Right atrium auricular region (tissue), 2 donors: Measurements from ENCODE around the gene IFRD1. TPM values are rescaled to one million over a fixed set of nuclear protein-coding genes. Genes with fewer than 3 reads are reported as not detected.

Experiments
- DNase-seq: peaks from one replicate; pipeline ENCODE4 v3.0.0-alpha.2; 2019; ENCODE audit warnings: low spot score
- H3K27ac ChIP-seq, 2 donors: fragments of 200-600 bp; sonication (generic); 1 replicate in 1 of 2; 2 replicates in 1 of 2; pipeline ENCODE4 v1.5.1; 2016 to 2019
- H3K27me3 ChIP-seq, 2 donors: fragments of 200-600 bp; sonication (generic); one replicate each; pipeline versions ENCODE4 v1.5.1 to v1.6.0; 2017 to 2019
- H3K36me3 ChIP-seq: fragments of 200-600 bp; sonication (generic); one replicate; pipeline ENCODE4 v1.5.1; 2016
- H3K4me1 ChIP-seq, 2 donors: fragments of 200-600 bp; sonication (generic); one replicate each; pipeline versions ENCODE4 v1.5.1 to v1.6.0; 2017 to 2019
- H3K4me3 ChIP-seq, 2 donors: fragments of 200-600 bp; sonication (generic); 1 replicate in 1 of 2; 2 replicates in 1 of 2; pipeline ENCODE4 v1.5.1; 2017 to 2019; ENCODE audit warnings: mild to moderate bottlenecking in 1 of 2, moderate library complexity in 1 of 2
- H3K9me3 ChIP-seq, 2 donors: fragments of 200-600 bp; sonication (generic); one replicate each; pipeline ENCODE4 v1.5.1; 2019
- CTCF ChIP-seq, 2 donors: fragments of 200-600 bp; sonication (generic); IDR thresholded peaks; one replicate each; pipeline ENCODE4 v1.5.1; 2019; ENCODE audit warnings: antibody characterized with exemption in 2 of 2
- total RNA-seq, 2 donors: library from RNA; depleted of rRNA; stranded (reverse); fragments of >200 nt; gene quantifications; one replicate each; pipeline ENCODE4 v1.1.0, GENCODE V29; 2016

The IFRD1 gene
- total RNA-seq, result 10 to 100 TPM; 11.2 to 25.5 TPM

GRCh38 chr7:112449902-112450806, at the start of gene IFRD1:
Gene IFRD1 (plus strand): TSS chr7:112450460. CDS start chr7:112450689, 229 bp downstream.
- Histone ChIP-seq H3K36me3 (no peaks in the 10 kb centered on the region), H3K27ac (peak within 1 kb of the TSS; percentile 99 to 100), H3K27me3 (no peaks in the 10 kb centered on the region), H3K4me1 (peaks cover 0 to 39% of the 10 kb centered on the region in 2 donors), H3K9me3 (no peaks in the 10 kb centered on the region), H3K4me3 (peak within 1 kb of the TSS; percentile 84 to 100)
- peak; percentile 100 for DNase-seq
- no peak for TF ChIP-seq CTCF (IDR thresholded peaks at IDR 0.05)

- H3K9me3 ChIP-seq, result no peaks in the 10 kb centered on the region
- no peak for TF ChIP-seq CTCF (IDR thresholded peaks at IDR 0.05)
- H3K4me1 ChIP-seq, result no peaks in the 10 kb centered on the region
- H3K4me3 ChIP-seq, result no peak overlapping the region
- H3K36me3 ChIP-seq, result no peaks in the 10 kb centered on the region
- DNase-seq, result no peak
- H3K27me3 ChIP-seq, result no peaks in the 10 kb centered on the region
- H3K27ac ChIP-seq, result no peak overlapping the region
Observed at GRCh38 chr7:112404321-112404720, 45.9 kb upstream of the IFRD1 start.

- no peaks in the 10 kb centered on the region for H3K36me3 ChIP-seq
- no peak for TF ChIP-seq CTCF (IDR thresholded peaks at IDR 0.05)
- no peaks in the 10 kb centered on the region for H3K4me1 ChIP-seq
- no peak for DNase-seq
- H3K27ac ChIP-seq, result no peak overlapping the region
- no peak overlapping the region for H3K4me3 ChIP-seq
- no peaks in the 10 kb centered on the region for H3K9me3 ChIP-seq
- H3K27me3 ChIP-seq, result no peaks in the 10 kb centered on the region
Observed at GRCh38 chr7:112405286-112405685, 45.0 kb upstream of the IFRD1 start.

GRCh38 chr7:112407261-112407660, 43.0 kb upstream of the IFRD1 start:
- Histone ChIP-seq H3K36me3 (no peaks in the 10 kb centered on the region), H3K27ac (no peak overlapping the region), H3K4me1 (peaks cover 0 to 5% of the 10 kb centered on the region in 2 donors), H3K27me3 (no peaks in the 10 kb centered on the region), H3K4me3 (no peak overlapping the region), H3K9me3 (no peaks in the 10 kb centered on the region)
- no peak for TF ChIP-seq CTCF (IDR thresholded peaks at IDR 0.05)
- DNase-seq, result no peak

GRCh38 chr7:112410092-112410491, 40.2 kb upstream of the IFRD1 start:
- Histone ChIP-seq H3K4me3 (no peak overlapping the region), H3K36me3 (no peaks in the 10 kb centered on the region), H3K27me3 (no peaks in the 10 kb centered on the region), H3K4me1 (peaks cover 0 to 5% of the 10 kb centered on the region in 2 donors), H3K27ac (no peak overlapping the region), H3K9me3 (no peaks in the 10 kb centered on the region)
- TF ChIP-seq CTCF (IDR thresholded peaks at IDR 0.05), result no peak
- DNase-seq, result no peak
